Measurements from ENCODE around the gene PRG3.

Gene PRG3

GRCh38 chr11:57353446-57353845, 27.5 kb downstream of the PRG3 start:
- POLR2A ChIA-PET (ENCODE audit: low non-redundant PET): no interaction called here
- H3K27ac ChIP-seq: no peak overlapping the region
- CTCF ChIA-PET: no interaction called here
- TF ChIP-seq, protein P1, sequence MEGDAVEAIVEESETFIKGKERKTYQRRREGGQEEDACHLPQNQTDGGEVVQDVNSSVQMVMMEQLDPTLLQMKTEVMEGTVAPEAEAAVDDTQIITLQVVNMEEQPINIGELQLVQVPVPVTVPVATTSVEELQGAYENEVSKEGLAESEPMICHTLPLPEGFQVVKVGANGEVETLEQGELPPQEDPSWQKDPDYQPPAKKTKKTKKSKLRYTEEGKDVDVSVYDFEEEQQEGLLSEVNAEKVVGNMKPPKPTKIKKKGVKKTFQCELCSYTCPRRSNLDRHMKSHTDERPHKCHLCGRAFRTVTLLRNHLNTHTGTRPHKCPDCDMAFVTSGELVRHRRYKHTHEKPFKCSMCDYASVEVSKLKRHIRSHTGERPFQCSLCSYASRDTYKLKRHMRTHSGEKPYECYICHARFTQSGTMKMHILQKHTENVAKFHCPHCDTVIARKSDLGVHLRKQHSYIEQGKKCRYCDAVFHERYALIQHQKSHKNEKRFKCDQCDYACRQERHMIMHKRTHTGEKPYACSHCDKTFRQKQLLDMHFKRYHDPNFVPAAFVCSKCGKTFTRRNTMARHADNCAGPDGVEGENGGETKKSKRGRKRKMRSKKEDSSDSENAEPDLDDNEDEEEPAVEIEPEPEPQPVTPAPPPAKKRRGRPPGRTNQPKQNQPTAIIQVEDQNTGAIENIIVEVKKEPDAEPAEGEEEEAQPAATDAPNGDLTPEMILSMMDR (conservative IDR thresholded peaks at IDR 0.05; ENCODE audit: low read depth): no peak
- DNase-seq (ENCODE audit: low spot score): no peak

- TF ChIP-seq, protein P1 (conservative IDR thresholded peaks at IDR 0.05; ENCODE audit: low read depth): no peak
- no peak overlapping the region for H3K27ac ChIP-seq
- ChIA-PET POLR2A (ENCODE audit: low non-redundant PET) (no interaction called here), CTCF (no interaction called here)
- no peak for DNase-seq (ENCODE audit: low spot score)
Observed at GRCh38 chr11:57353036-57353435, 27.9 kb downstream of the PRG3 start.

GRCh38 chr11:57349491-57350274, 31.3 kb downstream of the PRG3 start:
- ChIA-PET CTCF (interaction anchor here (0.5 to 1.0 kb wide), 13 partner anchors 11 to 1155 kb away, joined by 3 to 9 read pairs (median 3); no protein-coding TSS in a partner anchor), POLR2A (ENCODE audit: low non-redundant PET) (interaction anchor here (0.7 kb wide), 1 partner anchor 22 kb away, joined by 7 read pairs; no protein-coding TSS in a partner anchor)
- no peak overlapping the region for H3K27ac ChIP-seq
- TF ChIP-seq, protein P1 (conservative IDR thresholded peaks at IDR 0.05; ENCODE audit: low read depth): peak; percentile 85
- peak; percentile 55 for DNase-seq (ENCODE audit: low spot score)

DNA sequence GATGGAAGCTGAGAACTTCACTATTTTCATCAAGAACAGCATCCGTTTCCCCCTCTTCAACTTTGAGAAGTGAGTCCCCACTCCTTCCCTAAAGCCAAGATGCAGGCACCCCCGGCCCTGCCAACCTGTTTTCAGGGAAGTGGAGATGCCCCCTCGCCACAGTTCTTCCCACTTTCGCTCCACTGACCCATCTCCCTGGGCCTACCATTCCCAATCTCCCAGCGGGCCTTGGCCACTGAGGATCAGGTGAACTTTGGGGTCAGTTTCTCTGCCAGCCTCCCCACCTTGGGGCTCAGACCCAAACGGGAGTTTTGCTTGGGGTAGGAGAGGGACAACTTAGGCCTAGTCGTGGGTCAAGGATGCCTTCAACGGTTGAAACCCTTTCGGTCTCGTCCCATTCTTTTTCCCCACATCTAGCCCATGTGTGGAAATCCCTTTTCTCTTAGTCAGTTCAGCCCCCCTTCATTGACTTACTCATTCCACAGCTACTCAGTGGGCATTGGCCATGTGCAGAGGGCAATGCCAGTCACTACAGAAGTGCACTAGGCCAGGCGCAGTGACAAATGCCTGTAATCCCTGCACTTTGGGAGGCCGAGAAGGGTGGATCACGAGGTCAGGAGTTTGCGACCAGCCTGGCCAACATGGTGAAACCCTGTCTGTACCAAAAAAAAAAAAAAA, 32.2 kb downstream of the PRG3 start:
- no peak overlapping the region for H3K27ac ChIP-seq
- ChIA-PET POLR2A (ENCODE audit: low non-redundant PET) (interaction anchor here (0.7 kb wide), 1 partner anchor 21 kb away, joined by 7 read pairs; no protein-coding TSS in a partner anchor), CTCF (interaction anchor here (0.6 to 1.5 kb wide), 5 partner anchors 129 to 470 kb away, joined by 3 to 5 read pairs (median 3); no protein-coding TSS in a partner anchor)
- TF ChIP-seq, protein P1 (conservative IDR thresholded peaks at IDR 0.05; ENCODE audit: low read depth): no peak
- no peak for DNase-seq (ENCODE audit: low spot score)

DNA sequence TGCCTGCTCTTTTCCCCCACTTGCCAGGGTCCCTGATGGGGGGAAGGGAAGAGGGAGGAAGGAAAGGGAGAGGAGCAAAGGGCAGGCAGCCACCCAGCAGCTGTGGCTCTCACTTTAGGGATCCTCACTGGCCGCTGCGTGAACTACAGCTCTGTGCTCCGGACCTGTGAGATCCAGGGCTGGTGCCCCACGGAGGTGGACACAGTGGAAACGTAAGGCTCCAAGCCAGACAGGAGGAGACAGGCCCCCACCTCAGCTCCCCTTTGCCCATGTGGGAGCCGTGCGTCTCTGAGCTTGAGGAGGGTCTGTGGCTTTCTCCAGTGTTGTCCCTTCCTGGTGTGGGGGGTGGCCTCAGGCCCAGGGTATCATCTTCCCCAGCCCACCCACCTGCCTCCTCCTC, 32.9 kb downstream of the PRG3 start:
- CTCF ChIA-PET: interaction anchor here (1.1 to 1.5 kb wide), 2 partner anchors 131 to 296 kb away, joined by 3 read pairs; no protein-coding TSS in a partner anchor
- H3K27ac ChIP-seq: no peak overlapping the region

DNA sequence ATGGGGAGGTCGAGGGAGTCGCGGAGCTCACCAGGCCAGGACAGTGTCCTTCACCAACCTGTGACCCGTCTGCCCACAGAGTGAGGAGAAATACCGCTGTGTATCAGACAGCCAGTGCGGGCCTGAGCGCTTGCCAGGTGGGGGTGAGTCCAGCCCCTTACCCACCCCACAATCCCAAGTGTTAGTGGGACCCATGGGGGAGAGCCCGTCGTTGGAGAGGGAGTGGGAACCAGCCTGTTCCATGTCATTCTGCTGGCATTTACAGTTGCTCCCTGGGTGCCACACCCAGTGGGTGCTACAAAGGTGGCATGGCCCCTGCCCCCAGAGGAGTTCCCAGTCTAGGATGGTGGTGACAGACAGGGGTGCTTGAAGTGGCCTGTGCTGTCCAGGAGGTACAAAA, 33.6 kb downstream of the PRG3 start:
- DNase-seq (ENCODE audit: low spot score): no peak
- CTCF ChIA-PET: interaction anchor here (1.5 kb wide), 1 partner anchor 297 kb away, joined by 3 read pairs; no protein-coding TSS in a partner anchor
- TF ChIP-seq, protein P1 (conservative IDR thresholded peaks at IDR 0.05; ENCODE audit: low read depth): no peak
- H3K27ac ChIP-seq: no peak overlapping the region
- POLR2A ChIA-PET (ENCODE audit: low non-redundant PET): no interaction called here

More for the DNA sequence above, 32.9 kb downstream of the PRG3 start:
- DNase-seq (ENCODE audit: low spot score): no peak
- POLR2A ChIA-PET (ENCODE audit: low non-redundant PET): no interaction called here
- TF ChIP-seq, protein P1 (conservative IDR thresholded peaks at IDR 0.05; ENCODE audit: low read depth): no peak

All from RWPE1 (cell line).